Testis (tissue), 2 donors: ENCODE results near the gene COPS9.

Experiments used
- CTCF ChIP-seq, 3 experiments: fragments of 450-650 bp in 2 of 3; fragments of 200-600 bp in 1 of 3; sonication (generic) in 1 of 3; IDR thresholded peaks; one replicate each; pipeline ENCODE4 v1.5.1; 2016 to 2019; ENCODE audit warnings: antibody characterized with exemption in 3 of 3, mild to moderate bottlenecking in 2 of 3, moderate library complexity in 1 of 3
- POLR2A ChIP-seq: fragments of 450-650 bp; IDR thresholded peaks from one replicate; pipeline ENCODE4 v1.6.1; 2017; ENCODE audit warnings: antibody characterized with exemption, mild to moderate bottlenecking, moderate library complexity

GRCh38 chr2:240149943-240150784 lies 14.1 kb upstream of the COPS9 start:
- TF ChIP-seq CTCF (IDR thresholded peaks at IDR 0.05) (peak in 2 of 3 experiments; percentile 62 to 69), POLR2A (no peak)
